HepG2 (cell line): ENCODE results near the gene PDZRN4. TPM values are rescaled to one million over a fixed set of nuclear protein-coding genes. Genes with fewer than 3 reads are reported as not detected.

Experiments used
- CEBPB ChIP-seq: IDR thresholded peaks from 2 replicates; pipeline ENCODE4 v1.6.1; 2011; ENCODE audit warnings: low read depth, low read length, improper control_type of control experiment, borderline replicate concordance
- CEBPG ChIP-seq: IDR thresholded peaks from 2 replicates; pipeline ENCODE4 v1.6.1; 2016
- ETV6 ChIP-seq: sonication (generic); formaldehyde crosslinking; conservative IDR thresholded peaks from 2 replicates; pipeline ENCODE4 v1.4.0; 2020; ENCODE audit warnings: missing genetic modification reagents
- FOXK1 ChIP-seq: sonication (generic); formaldehyde crosslinking; IDR thresholded peaks from 2 replicates; pipeline ENCODE4 v1.4.0; 2020; ENCODE audit warnings: low read depth, missing genetic modification reagents, borderline replicate concordance
- FOXP1 ChIP-seq, 2 experiments: fragments of 450-650 bp in 1 of 2; IDR thresholded peaks; 2 replicates each; pipeline ENCODE4 v1.6.1; 2017 to 2018; ENCODE audit warnings: antibody characterized with exemption in 1 of 2
- HDAC1 ChIP-seq: sonication (generic); formaldehyde crosslinking; IDR thresholded peaks from 2 replicates; pipeline ENCODE4 v1.5.1; 2020; ENCODE audit warnings: mild to moderate bottlenecking, missing genetic modification reagents
- HNF4A ChIP-seq: sonication (generic); formaldehyde crosslinking; IDR thresholded peaks from 2 replicates; pipeline ENCODE4 v1.4.0; 2020; ENCODE audit warnings: missing genetic modification reagents
- NCOA2 ChIP-seq: sonication (generic); formaldehyde crosslinking; IDR thresholded peaks from 2 replicates; pipeline ENCODE4 v1.8.0; 2022; ENCODE audit warnings: inconsistent platforms
- NONO ChIP-seq, 2 experiments: fragments of 450-650 bp in 1 of 2; sonication (generic) in 1 of 2; formaldehyde crosslinking in 1 of 2; IDR thresholded peaks in 1 of 2; conservative IDR thresholded peaks in 1 of 2; 2 replicates each; pipeline versions ENCODE4 v1.6.1 to v1.8.0; 2017 to 2022; ENCODE audit warnings: mild to moderate bottlenecking in 1 of 2, missing genetic modification reagents in 1 of 2, moderate library complexity in 1 of 2
- NR3C1 ChIP-seq: sonication (generic); formaldehyde crosslinking; IDR thresholded peaks from 2 replicates; pipeline ENCODE4 v1.4.0; 2020; ENCODE audit warnings: missing genetic modification reagents
- PITX1 ChIP-seq: sonication (generic); formaldehyde crosslinking; IDR thresholded peaks from 2 replicates; pipeline ENCODE4 v1.5.1; 2020; ENCODE audit warnings: mild to moderate bottlenecking, missing genetic modification reagents
- POGZ ChIP-seq: sonication (generic); formaldehyde crosslinking; IDR thresholded peaks from 2 replicates; pipeline ENCODE4 v1.4.0; 2020; ENCODE audit warnings: mild to moderate bottlenecking, missing genetic modification reagents
- PPARG ChIP-seq: conservative IDR thresholded peaks from 2 replicates; pipeline ENCODE4 v1.6.1; 2016; ENCODE audit warnings: missing biosample characterization, missing genetic modification reagents
- PRPF4 ChIP-seq: fragments of 200-400 bp; formaldehyde crosslinking; IDR thresholded peaks from 2 replicates; pipeline ENCODE4 v1.6.1; 2016; ENCODE audit warnings: low read length, low read depth; ENCODE audit not compliant: poor library complexity, severe bottlenecking
- SAP130 ChIP-seq: IDR thresholded peaks from 2 replicates; pipeline ENCODE4 v1.6.1; 2016; ENCODE audit warnings: low read depth
- TBX2 ChIP-seq: sonication (generic); formaldehyde crosslinking; IDR thresholded peaks from 2 replicates; pipeline ENCODE4 v1.5.0; 2020; ENCODE audit warnings: missing genetic modification reagents, mild to moderate bottlenecking, borderline replicate concordance
- ZNF18 ChIP-seq: sonication (generic); formaldehyde crosslinking; IDR thresholded peaks from 2 replicates; pipeline ENCODE4 v1.8.0; 2022; ENCODE audit warnings: mild to moderate bottlenecking, missing genetic modification reagents; ENCODE audit not compliant: insufficient replicate concordance
- ZNF331 ChIP-seq: sonication (generic); formaldehyde crosslinking; IDR thresholded peaks from 2 replicates; pipeline ENCODE4 v1.4.0; 2020; ENCODE audit warnings: missing genetic modification reagents
- ZNF468 ChIP-seq: sonication (generic); formaldehyde crosslinking; IDR thresholded peaks from 2 replicates; pipeline ENCODE4 v1.8.0; 2022; ENCODE audit warnings: mild to moderate bottlenecking, moderate library complexity, missing genetic modification reagents
- ZNF552 ChIP-seq: sonication (generic); formaldehyde crosslinking; IDR thresholded peaks from 2 replicates; pipeline ENCODE4 v1.9.0; 2022; ENCODE audit warnings: missing genetic modification reagents, mild to moderate bottlenecking, borderline replicate concordance
- ZNF646 ChIP-seq: sonication (generic); formaldehyde crosslinking; IDR thresholded peaks from 2 replicates; pipeline ENCODE4 v1.9.0; 2021; ENCODE audit warnings: mild to moderate bottlenecking, missing genetic modification reagents
- ZNF776 ChIP-seq: sonication (generic); formaldehyde crosslinking; IDR thresholded peaks from 2 replicates; pipeline ENCODE4 v1.4.0; 2020; ENCODE audit warnings: mild to moderate bottlenecking, missing genetic modification reagents
- polyA plus RNA-seq, 8 experiments: library from polyadenylated mRNA; depleted of rRNA in 3 of 8; stranded (reverse) in 7 of 8; unstranded in 1 of 8; fragments of >200 nt; fragmentation: Illumina TruSeq in 4 of 8; extraction: Trizol in 4 of 8; gene quantifications; 2 replicates each; pipeline versions ENCODE4 v1.2.1 to v1.2.3, GENCODE V29; 2011 to 2016; ENCODE audit warnings: low read depth in 4 of 8, missing spikeins in 1 of 8, mixed read lengths in 1 of 8; ENCODE audit not compliant: insufficient read depth in 1 of 8
- total RNA-seq, 5 experiments: library from RNA; depleted of rRNA; stranded (reverse); fragments of >200 nt; fragmentation: Illumina TruSeq; extraction: Trizol; gene quantifications; 2 replicates each; pipeline ENCODE4 v1.2.3, GENCODE V29; 2016; ENCODE audit warnings: low read depth in 1 of 5

Gene PDZRN4
- total and polyA plus RNA-seq, 2 of the 13 experiments (the other 11 are each of a cell fraction or from before 2014, with no cell fraction given): not detected

GRCh38 chr12:41286426-41286825 is 98.3 kb downstream of the PDZRN4 start (continued):
- TF ChIP-seq ZNF646 (CRISPR knock-in tag) (no peak), SAP130 (CRISPR knock-in tag) (0 out of 2 replicates have a peak, but pooled peaks have one; percentile 26), PPARG (CRISPR knock-in tag) (0 out of 2 replicates have a peak, but pooled peaks have one; percentile 19), FOXP1 (IDR thresholded peaks at IDR 0.05) (0 out of 2 replicates have a peak, but pooled peaks have one; percentile 37), FOXP1 (CRISPR knock-in tag; IDR thresholded peaks at IDR 0.05) (peak; percentile 91), ZNF552 (no peak), FOXK1 (CRISPR knock-in tag) (peak; percentile 78), ZNF18 (no peak), CEBPB (peak; percentile 80), NR3C1 (no peak), ZNF331 (no peak; the same call in 1 of the 2 replicates), TBX2 (CRISPR knock-in tag) (peak; percentile 87), HDAC1 (CRISPR knock-in tag) (peak; percentile 57; the same call in 1 of the 2 replicates), POGZ (CRISPR knock-in tag) (0 out of 2 replicates have a peak, but pooled peaks have one; percentile 39), ZNF468 (CRISPR knock-in tag) (no peak), NONO (IDR thresholded peaks at IDR 0.05) (no peak), NONO (CRISPR knock-in tag; conservative IDR thresholded peaks at IDR 0.05) (no peak), HNF4A (CRISPR knock-in tag) (peak; percentile 39), ZNF776 (CRISPR knock-in tag) (no peak), CEBPG (CRISPR knock-in tag) (peak; percentile 77; the same call in 1 of the 2 replicates), ETV6 (CRISPR knock-in tag) (no peak), NCOA2 (CRISPR knock-in tag) (peak; percentile 63; the same call in 1 of the 2 replicates), PITX1 (CRISPR knock-in tag) (peak; percentile 68; the same call in 1 of the 2 replicates), PRPF4 (no peak)
